ENCODE results near the gene PHLDB2. TPM values are rescaled to one million over a fixed set of nuclear protein-coding genes. Genes with fewer than 3 reads are reported as not detected.

PHLDB2 gene
- polyA plus RNA-seq, 3 donors = 77.7 to 105 (median 98.4) TPM

DNA sequence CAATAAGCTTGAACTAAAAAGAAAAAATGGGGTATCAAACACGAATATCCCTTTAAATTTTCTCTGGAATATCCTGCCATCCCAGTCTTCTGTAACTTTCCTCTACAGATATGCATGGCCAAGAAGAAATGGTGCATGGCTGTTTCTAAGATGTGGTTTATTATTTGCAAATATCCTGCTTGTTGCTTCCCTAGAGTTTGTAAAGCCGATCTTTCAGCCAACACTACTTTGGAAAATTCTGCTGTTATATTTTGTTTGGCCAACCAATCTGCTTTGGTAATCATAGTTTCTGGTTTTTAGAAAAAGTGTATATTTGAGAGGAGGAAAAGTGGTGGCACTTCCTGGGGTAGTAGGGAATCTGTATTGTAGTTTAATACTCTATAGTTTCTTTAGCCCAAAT lies 13.9 kb downstream of the PHLDB2 start:
- no peak for DNase-seq

DNA sequence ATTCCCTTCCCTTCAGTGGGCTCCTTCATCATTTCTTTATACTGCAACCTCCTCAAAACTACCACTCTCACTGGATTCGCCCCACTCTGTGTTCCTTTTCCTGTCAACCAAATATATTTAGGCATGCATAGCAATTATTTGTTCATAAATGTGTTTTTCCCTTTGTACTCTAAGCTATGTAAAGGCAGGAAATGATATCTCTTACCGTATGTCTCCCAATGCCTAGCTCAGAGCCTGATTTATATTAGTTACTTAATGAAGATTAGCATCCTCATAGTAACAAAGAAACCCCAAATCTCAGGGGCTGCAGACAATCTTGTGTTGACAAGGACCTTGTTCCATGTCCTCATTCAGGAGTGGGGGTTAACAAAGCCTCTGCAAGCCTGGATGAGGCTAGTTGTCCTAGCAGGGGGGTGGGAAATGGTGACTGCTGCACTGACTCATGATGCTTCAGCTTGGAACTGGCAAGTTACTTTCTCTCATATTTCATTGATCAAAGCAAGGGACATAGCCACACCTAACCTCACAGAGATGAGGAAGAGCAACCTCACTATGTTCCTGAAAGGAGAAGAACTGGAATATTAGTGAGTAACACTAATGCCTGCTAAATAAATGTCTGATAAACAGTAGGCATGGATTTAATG lies 15.2 kb downstream of the PHLDB2 start:
- DNase-seq = no peak

- no peak for DNase-seq
Measured at GRCh38 chr3:111881480-111881879, 22.4 kb downstream of the PHLDB2 start.

DNA sequence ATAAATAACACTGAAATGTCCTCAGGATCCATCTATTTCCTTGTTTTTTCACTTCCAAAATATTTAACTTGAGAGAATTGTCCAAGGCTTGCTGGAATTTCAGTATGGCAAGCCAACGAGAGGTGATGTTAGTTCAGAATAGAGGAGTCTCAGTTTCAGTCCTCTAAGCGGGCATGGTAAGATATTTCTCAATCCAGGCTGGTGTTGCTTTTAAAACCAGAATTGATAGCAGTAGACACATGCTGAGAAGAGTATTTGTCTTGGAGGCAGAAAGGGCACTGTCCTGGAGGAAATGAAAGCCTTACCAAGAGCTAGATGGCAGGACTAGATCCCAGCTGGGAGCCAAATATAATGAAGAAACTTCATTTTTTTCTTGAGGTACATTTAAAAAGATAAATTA lies 23.1 kb downstream of the PHLDB2 start:
- no peak for DNase-seq

- DNase-seq = no peak
Measured at GRCh38 chr3:111882799-111883198, 23.7 kb downstream of the PHLDB2 start.

GRCh38 chr3:111884411-111885018 lies 25.4 kb downstream of the PHLDB2 start:
- DNase-seq = no peak

DNA sequence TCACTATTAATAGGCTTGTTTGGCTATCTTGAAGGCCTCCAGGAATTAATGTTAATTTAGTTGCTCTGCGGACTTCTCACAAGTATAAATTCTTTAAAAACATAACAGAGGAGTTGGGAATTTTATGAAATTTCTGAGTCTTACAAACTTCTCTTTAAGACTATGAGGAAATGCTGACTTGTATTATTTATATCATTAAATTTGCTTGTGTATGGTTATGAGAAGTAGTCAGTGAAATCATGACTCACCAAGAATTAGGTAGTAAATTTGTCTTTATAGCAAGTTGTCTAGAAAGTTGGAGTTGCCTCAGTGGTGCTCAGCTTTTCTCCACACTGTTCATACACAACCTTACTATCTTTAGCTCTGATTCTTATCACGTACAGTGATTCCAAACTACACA lies 26.5 kb downstream of the PHLDB2 start:
- no peak for DNase-seq

- DNase-seq = no peak
Measured at GRCh38 chr3:111890051-111890580, 31.1 kb downstream of the PHLDB2 start.

- no peak for DNase-seq
Measured at GRCh38 chr3:111892070-111892469, 33.0 kb downstream of the PHLDB2 start.

- no peak for DNase-seq
Measured at GRCh38 chr3:111895071-111895470, 36.0 kb downstream of the PHLDB2 start.

- no peak for DNase-seq
Measured at GRCh38 chr3:111899966-111900365, 40.9 kb downstream of the PHLDB2 start.

DNA sequence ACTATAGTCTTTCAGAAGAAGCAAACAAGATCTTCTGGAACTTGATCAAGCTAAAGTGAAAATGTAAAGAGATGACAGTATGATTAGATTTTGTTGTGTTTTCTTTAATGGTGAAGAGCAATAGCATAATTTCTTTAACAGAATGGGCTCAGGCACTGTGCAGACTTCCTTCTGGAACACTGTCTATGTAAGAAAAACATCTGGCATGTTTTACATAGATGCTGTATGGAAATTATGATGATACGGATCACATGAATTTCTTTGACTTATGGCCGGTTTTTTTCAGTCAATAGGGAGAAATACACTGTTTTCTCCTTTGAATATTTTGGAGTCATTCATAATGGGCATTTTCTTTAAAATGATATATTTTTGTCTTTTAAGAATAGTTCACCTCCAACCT lies 42.6 kb downstream of the PHLDB2 start:
- DNase-seq = no peak

DNA sequence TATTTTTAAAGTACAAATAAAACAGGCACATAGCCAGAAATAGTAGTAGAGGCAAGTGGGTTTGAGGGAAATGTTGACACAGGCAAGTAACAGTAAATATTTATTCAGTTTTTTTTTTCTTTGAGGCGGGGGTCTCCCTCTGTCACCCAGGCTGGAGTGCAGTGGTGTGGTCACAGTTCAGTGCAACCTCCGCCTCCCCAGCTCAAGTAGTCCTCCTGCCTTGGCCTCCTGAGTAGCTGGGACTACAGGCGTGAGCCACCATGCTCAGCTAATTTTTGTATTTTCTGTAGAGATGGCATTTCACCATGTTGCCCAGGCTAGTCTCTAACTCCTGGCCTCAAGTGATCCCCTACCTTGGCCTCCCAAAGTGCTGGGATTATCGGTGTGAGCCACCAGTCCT lies 43.5 kb downstream of the PHLDB2 start:
- no peak for DNase-seq

- DNase-seq = no peak
Measured at GRCh38 chr3:111903067-111903511, 44.0 kb downstream of the PHLDB2 start.

GRCh38 chr3:111904376-111905241 lies 45.5 kb downstream of the PHLDB2 start:
- DNase-seq = no peak

DNA sequence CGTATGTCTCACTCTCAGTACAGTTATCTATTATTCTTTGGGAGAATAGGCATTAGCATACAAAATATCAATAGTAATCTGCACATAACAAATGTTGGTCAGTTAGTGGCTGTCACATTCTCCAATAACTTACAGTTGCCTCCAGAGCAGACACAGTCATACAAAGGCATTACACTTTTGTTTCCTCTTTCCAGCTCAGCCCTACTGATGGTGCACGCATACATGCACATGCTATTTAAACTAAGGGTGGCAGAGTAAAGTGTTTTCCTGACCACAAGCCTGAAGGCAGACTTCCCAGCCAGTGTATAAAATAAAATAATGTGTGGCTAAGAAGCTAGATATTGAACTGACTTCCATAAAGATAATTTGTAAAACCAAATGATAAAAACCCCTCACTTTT lies 47.6 kb downstream of the PHLDB2 start:
- DNase-seq = no peak

DNA sequence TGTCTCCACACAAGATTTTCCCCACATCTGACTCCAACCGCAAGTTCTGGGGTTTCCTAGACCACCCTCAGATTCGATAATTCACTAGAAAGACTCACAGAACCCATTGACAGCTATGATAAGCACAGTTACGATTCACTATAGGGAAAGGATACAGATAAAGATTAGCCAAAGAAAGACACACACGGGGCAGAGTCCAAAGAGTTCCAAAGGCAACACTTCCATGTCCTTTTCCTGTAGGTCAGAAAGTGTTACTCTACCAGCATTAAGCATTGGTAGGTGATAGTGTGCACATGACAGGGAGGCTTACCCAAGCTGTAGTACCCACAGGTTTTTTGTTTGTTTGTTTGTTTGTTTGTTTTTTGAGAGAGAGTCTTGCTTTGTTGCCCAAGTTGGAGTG lies 48.1 kb downstream of the PHLDB2 start:
- no peak for DNase-seq

DNA sequence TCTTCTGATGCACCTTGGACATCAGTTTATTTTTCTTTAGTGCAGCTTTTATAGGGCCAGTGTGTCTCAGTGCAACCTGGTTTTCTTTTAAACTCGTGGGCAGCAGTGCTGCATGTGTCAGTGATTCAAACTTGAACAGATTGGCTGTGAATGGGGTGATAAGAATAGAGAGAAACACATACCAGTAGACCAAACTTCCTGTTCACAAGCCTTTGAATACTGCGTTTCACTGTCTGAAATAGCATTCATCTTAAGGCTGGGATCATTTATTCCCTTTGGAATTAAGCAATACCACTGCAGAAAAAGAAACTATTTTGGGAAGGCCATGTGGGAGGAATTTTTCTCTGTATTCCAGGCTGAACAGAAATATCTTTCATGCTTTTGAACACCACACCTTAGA lies 51.7 kb downstream of the PHLDB2 start:
- no peak for DNase-seq

DNA sequence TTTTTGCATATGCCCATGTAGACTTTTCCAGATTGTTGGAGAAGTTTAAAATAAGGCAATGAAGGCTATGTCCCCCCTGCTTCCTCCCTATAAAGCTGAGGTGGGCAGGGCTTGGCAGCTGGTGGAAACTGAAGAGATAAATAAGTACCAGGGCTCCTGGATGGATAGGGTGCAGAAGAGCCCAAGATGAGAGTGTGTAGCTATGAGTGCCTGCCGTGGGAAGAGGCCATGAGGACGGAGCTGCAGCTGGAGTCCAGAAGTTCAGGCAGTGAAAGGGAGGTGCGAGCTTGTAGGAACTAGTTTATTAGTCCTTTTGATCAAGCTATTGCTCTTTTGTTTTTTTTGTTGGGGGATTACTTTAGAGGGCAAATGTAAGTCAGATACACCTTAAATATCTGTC lies 52.4 kb downstream of the PHLDB2 start:
- no peak for DNase-seq

DNA sequence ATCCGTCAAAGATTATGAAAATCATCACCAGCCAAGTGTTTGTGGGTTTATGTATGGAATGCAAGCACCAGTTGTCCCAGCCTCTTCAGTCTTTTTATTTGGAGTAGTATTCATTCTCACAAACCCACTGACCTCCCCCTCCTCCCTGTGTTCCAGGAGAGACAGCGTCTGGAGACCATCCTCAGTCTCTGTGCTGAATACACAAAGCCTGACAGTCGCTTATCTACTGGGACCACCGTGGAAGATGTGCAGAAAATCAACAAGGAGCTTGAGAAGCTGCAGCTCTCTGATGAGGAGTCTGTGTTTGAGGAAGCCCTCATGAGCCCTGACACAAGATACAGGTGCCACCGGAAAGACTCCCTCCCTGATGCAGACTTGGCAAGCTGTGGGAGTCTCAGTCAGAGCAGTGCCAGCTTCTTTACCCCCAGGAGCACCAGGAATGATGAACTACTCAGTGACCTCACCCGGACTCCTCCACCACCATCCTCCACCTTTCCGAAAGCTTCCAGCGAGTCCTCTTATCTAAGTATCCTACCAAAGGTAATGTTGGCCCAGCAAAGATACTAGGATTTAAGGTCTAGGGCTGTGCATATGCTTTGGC lies 54.2 kb downstream of the PHLDB2 start:
- no peak for DNase-seq

- DNase-seq = no peak
Measured at GRCh38 chr3:111915905-111916304, 56.8 kb downstream of the PHLDB2 start.

- no peak for DNase-seq
Measured at GRCh38 chr3:111917300-111917699, 58.2 kb downstream of the PHLDB2 start.
